ENCODE measurements around the gene STARD5. TPM values are rescaled to one million over a fixed set of nuclear protein-coding genes. Genes with fewer than 3 reads are reported as not detected.

STARD5 gene
- 1.2 TPM for total RNA-seq

GRCh38 chr15:81323944-81324881 is at the start of gene STARD5:
STARD5 (minus strand) TSS chr15:81324141; CDS start chr15:81324099, 42 bp downstream.

Other genes starting within 250 kb of the STARD5 start
- 5.3 TPM for gene CFAP161, start 189.9 kb downstream of the STARD5 start, total RNA-seq
- gene IL16, start 127.3 kb downstream of the STARD5 start, total RNA-seq, result 1.8 TPM
- 0.23 TPM for gene TMC3, start 50.1 kb upstream of the STARD5 start, total RNA-seq

Measured in diencephalon (tissue), 1 donor.